HEK293T (cell line): Measurements from ENCODE around the gene HOMER2.

Experiments used
- CTCF ChIA-PET: fragments of 350-600 bp; formaldehyde crosslinking; extraction: SDS; loops from one replicate; lab custom pipeline; 2021; ENCODE audit warnings: antibody characterized with exemption, inconsistent platforms; lab: Yijun Ruan, JAX
- POLR2A ChIA-PET: fragments of 350-600 bp; formaldehyde crosslinking; extraction: SDS; loops from one replicate; lab custom pipeline; 2020; ENCODE audit warnings: antibody characterized with exemption, inconsistent platforms; lab: Yijun Ruan, JAX
- DNase-seq: peaks from one replicate; pipeline ENCODE4 v3.0.0; 2012; ENCODE audit warnings: mixed read lengths; ENCODE audit errors: extremely low spot score
- ARNT ChIP-seq: fragments of 450-650 bp; IDR thresholded peaks from 2 replicates; pipeline ENCODE4 v1.6.1; 2017; ENCODE audit warnings: mild to moderate bottlenecking
- BHLHE40 ChIP-seq: fragments of 450-650 bp; IDR thresholded peaks from 2 replicates; pipeline ENCODE4 v1.6.1; 2016; ENCODE audit warnings: mild to moderate bottlenecking, moderate library complexity, borderline replicate concordance
- CTBP1 ChIP-seq: fragments of 450-650 bp; IDR thresholded peaks from 2 replicates; pipeline ENCODE4 v1.6.1; 2016; ENCODE audit warnings: borderline replicate concordance
- ELF4 ChIP-seq: fragments of 450-650 bp; IDR thresholded peaks from 2 replicates; pipeline ENCODE4 v1.6.1; 2017; ENCODE audit warnings: antibody characterized with exemption
- FOXA1 ChIP-seq: fragments of 450-650 bp; IDR thresholded peaks from 2 replicates; pipeline ENCODE4 v1.6.1; 2016; ENCODE audit warnings: mild to moderate bottlenecking
- FOXK2 ChIP-seq: fragments of 450-650 bp; IDR thresholded peaks from 2 replicates; pipeline ENCODE4 v1.6.1; 2016; ENCODE audit warnings: mild to moderate bottlenecking
- FOXM1 ChIP-seq: fragments of 450-650 bp; IDR thresholded peaks from 2 replicates; pipeline ENCODE4 v1.6.1; 2017; ENCODE audit warnings: mild to moderate bottlenecking, borderline replicate concordance
- HDGF ChIP-seq: fragments of 450-650 bp; IDR thresholded peaks from 2 replicates; pipeline ENCODE4 v1.6.1; 2017; ENCODE audit warnings: antibody characterized with exemption, borderline replicate concordance
- L3MBTL2 ChIP-seq: fragments of 450-650 bp; conservative IDR thresholded peaks from 2 replicates; pipeline ENCODE4 v1.6.1; 2016; ENCODE audit warnings: mild to moderate bottlenecking
- LEF1 ChIP-seq: fragments of 450-650 bp; IDR thresholded peaks from 2 replicates; pipeline ENCODE4 v1.6.1; 2017; ENCODE audit warnings: mild to moderate bottlenecking, borderline replicate concordance
- NFRKB ChIP-seq: fragments of 450-650 bp; IDR thresholded peaks from 2 replicates; pipeline ENCODE4 v1.6.1; 2016; ENCODE audit warnings: mild to moderate bottlenecking, moderate library complexity
- SP1 ChIP-seq: fragments of 450-650 bp; IDR thresholded peaks from 2 replicates; pipeline ENCODE4 v1.6.1; 2017
- SUZ12 ChIP-seq: fragments of 450-650 bp; IDR thresholded peaks from 2 replicates; pipeline ENCODE4 v1.6.1; 2016; ENCODE audit warnings: mild to moderate bottlenecking
- TARDBP ChIP-seq: fragments of 450-650 bp; IDR thresholded peaks from 2 replicates; pipeline ENCODE4 v1.6.1; 2016
- ZNF384 ChIP-seq: fragments of 450-650 bp; IDR thresholded peaks from 2 replicates; pipeline ENCODE4 v1.6.1; 2016
- TF ChIP-seq, protein P1 (sequence below): fragments of 450-650 bp; IDR thresholded peaks from 2 replicates; pipeline ENCODE4 v1.6.1; 2016

The HOMER2 gene

DNA sequence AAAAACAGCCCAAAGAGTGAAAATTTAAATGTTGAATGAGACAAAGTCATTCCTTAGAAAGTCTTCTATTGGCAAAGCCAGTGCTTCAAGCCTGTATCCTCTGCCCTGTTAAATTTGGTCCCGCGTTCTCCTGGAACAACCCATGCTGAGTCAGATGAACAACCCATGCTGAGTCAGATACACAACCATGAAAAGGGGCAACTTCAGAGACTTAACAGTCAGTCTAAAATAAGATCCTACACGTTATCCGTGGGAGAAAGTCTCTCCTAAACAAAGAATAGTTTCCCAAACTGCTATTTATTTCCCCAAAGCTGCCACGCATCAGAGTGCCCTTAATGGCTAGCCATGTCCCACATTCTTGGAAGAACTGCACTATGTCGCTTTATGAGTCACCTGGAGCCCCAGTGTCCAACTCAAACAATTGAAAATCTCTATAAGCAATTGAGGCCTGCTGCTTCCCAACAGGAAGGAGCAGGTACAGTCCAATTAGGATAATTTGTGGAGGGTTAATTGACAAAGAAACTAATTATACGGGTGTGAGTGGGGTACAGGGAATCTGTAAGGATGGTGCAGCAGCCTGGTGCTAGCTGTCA is 77.0 kb downstream of the HOMER2 start:
- no peak for DNase-seq
- ChIA-PET CTCF (no interaction called here), POLR2A (no interaction called here)
- TF ChIP-seq HDGF: no peak
- TF ChIP-seq NFRKB: no peak
- TF ChIP-seq LEF1: no peak
- TF ChIP-seq L3MBTL2: no peak
- no peak for TF ChIP-seq SP1
- TF ChIP-seq, protein P1, sequence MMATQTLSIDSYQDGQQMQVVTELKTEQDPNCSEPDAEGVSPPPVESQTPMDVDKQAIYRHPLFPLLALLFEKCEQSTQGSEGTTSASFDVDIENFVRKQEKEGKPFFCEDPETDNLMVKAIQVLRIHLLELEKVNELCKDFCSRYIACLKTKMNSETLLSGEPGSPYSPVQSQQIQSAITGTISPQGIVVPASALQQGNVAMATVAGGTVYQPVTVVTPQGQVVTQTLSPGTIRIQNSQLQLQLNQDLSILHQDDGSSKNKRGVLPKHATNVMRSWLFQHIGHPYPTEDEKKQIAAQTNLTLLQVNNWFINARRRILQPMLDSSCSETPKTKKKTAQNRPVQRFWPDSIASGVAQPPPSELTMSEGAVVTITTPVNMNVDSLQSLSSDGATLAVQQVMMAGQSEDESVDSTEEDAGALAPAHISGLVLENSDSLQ: no peak
- no peak for TF ChIP-seq CTBP1
- no peak for TF ChIP-seq FOXA1
- no peak for TF ChIP-seq ELF4
- TF ChIP-seq FOXM1: no peak
- no peak for TF ChIP-seq ARNT
- TF ChIP-seq TARDBP: no peak
- no peak for TF ChIP-seq SUZ12
- TF ChIP-seq ZNF384: no peak
- no peak for TF ChIP-seq FOXK2
- no peak for TF ChIP-seq BHLHE40

DNA sequence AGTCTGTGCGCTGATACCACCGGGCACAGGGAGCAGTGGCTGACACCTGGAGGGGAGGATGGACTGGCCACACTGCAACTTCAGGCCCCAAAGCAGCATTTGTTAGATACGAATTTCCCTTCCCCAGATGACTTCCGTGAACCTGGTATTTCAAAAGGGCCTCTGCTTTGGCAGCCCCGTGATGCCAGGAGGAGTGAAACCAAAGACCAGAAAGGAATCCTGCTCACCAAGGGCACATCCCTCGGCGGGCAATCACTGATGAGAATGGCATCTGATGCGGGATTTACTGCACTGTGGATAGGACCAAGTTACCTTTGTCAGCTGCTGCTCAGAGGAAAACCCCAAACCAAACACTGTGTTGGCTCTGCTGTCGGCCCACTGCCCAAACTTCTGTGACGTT is 77.6 kb downstream of the HOMER2 start:
- POLR2A ChIA-PET: no interaction called here
- TF ChIP-seq SUZ12: no peak
- TF ChIP-seq, protein P1: no peak
- no peak for TF ChIP-seq BHLHE40
- TF ChIP-seq ZNF384: no peak
- no peak for TF ChIP-seq SP1
- no peak for TF ChIP-seq FOXM1
- no peak for TF ChIP-seq L3MBTL2
- no peak for TF ChIP-seq NFRKB
- no peak for TF ChIP-seq ARNT
- TF ChIP-seq FOXA1: no peak
- TF ChIP-seq LEF1: no peak
- no peak for TF ChIP-seq HDGF
- no peak for TF ChIP-seq ELF4
- TF ChIP-seq TARDBP: no peak
- no peak for TF ChIP-seq FOXK2
- no peak for DNase-seq
- CTCF ChIA-PET: no interaction called here

DNA sequence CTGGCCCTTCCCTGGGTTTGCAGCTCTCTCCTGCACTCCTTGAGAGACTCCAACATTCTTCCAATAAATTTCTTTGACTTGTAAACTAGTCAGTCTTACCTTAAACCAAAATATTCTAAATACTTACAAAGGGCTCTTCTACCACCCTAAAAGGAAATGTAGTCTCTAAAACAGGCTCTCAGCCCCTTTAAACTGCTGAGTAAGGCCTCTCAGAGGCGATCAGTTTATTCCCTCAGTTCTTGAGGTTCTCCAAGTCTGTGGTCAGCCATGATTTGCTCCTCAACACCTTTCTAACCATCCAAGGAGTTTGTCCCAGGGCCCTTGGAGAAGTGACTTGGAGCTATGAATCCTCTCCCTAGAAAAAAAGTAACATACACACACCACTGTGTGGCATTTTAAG is 78.3 kb downstream of the HOMER2 start:
- TF ChIP-seq NFRKB (no peak), FOXK2 (no peak), HDGF (no peak), ARNT (no peak), L3MBTL2 (no peak), TARDBP (no peak), FOXA1 (no peak)
- TF ChIP-seq, protein P1: no peak
- DNase-seq: no peak
- CTCF ChIA-PET: no interaction called here
- POLR2A ChIA-PET: no interaction called here

DNA sequence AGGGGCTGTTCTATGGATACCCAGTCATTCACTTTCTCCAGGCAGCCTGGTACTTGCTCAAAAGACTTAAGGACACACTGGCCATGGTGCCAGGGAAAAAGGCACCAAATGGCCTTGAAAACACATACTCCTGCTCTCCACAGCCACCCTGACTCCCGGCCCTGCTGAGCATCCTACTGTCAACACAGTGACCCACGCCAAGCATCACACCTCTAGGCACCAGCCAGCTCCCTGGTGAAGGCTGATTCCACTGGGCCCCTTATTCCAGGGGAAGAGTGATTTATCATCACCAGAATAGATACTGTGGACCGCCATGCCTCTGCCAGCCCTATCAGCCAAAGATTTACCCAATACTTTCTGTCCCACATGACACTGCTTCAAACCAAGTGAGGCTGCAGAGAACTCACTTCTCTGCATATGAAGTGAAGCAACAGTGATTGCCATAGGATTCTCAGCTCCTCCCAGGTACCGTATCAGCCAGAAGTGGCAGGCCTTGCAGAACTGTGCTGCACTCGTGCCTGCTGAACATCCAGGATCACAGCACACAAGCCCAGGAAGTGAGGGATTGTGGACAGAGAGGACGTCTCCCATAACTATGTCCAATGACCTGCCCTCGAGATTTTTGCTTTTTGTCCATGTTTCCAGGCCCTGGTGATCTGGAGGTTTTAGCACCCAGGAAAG is 79.4 kb downstream of the HOMER2 start:
- CTCF ChIA-PET: no interaction called here
- TF ChIP-seq BHLHE40: no peak
- no peak for TF ChIP-seq ELF4
- no peak for TF ChIP-seq FOXK2
- TF ChIP-seq ARNT: no peak
- no peak for TF ChIP-seq ZNF384
- no peak for TF ChIP-seq FOXA1
- no peak for TF ChIP-seq NFRKB
- TF ChIP-seq SP1: no peak
- no peak for TF ChIP-seq SUZ12
- TF ChIP-seq HDGF: no peak
- TF ChIP-seq, protein P1: no peak
- DNase-seq: no peak
- POLR2A ChIA-PET: no interaction called here

- ChIA-PET POLR2A (no interaction called here), CTCF (no interaction called here)
- no peak for DNase-seq
- no peak for TF ChIP-seq BHLHE40
- no peak for TF ChIP-seq FOXA1
- no peak for TF ChIP-seq FOXM1
- no peak for TF ChIP-seq ZNF384
- TF ChIP-seq HDGF: no peak
These were observed 80.6 kb downstream of the HOMER2 start for GRCh38 chr15:82871832-82872484.
